Measurements from ENCODE around the gene MEG3. TPM values are rescaled to one million over a fixed set of nuclear protein-coding genes. Genes with fewer than 3 reads are reported as not detected.
A peak's percentile ranks its signal among the peaks of the same experiment; 100 is the strongest.

MEG3 gene
- total and polyA plus RNA-seq, 2 donors from 2014 or later = 24.0 to 29.6 TPM

- no peaks in the 10 kb centered on the region for H3K27me3 ChIP-seq (ENCODE audit: control insufficient read depth, insufficient read depth, low read length)
- no peak overlapping the region for H3K9ac ChIP-seq (ENCODE audit: low read length in 3 of 3)
- FAIRE-seq (no peak), DNase-seq (peak in 3 of 5 donors; percentile 28 to 43 (median 28))
- H3K4me3 ChIP-seq (ENCODE audit: low read length in 3 of 3) = no peak overlapping the region
- no peaks in the 10 kb centered on the region for H3K4me1 ChIP-seq (ENCODE audit: control insufficient read depth in 2 of 3, insufficient read depth in 2 of 3, low read depth in 1 of 3, low read length in 3 of 3)
- no peak overlapping the region for H3K27ac ChIP-seq (ENCODE audit: low read depth in 2 of 2, low read length in 2 of 2)
- H3K36me3 ChIP-seq (ENCODE audit: control insufficient read depth in 2 of 3, insufficient read depth in 3 of 3, low read length in 3 of 3) = no peaks in the 10 kb centered on the region
- no peak for TF ChIP-seq CTCF (IDR thresholded peaks at IDR 0.05; ENCODE audit: borderline replicate concordance, extremely low read depth, insufficient read depth)
- intact Hi-C loops (cut with DNase I) = no loop called here
- no peaks in the 10 kb centered on the region for H3K9me3 ChIP-seq (ENCODE audit: control insufficient read depth in 2 of 3, insufficient read depth in 1 of 3, low read length in 3 of 3)
These were observed 16.0 kb downstream of the MEG3 start for GRCh38 chr14:100841761-100842403.

DNA sequence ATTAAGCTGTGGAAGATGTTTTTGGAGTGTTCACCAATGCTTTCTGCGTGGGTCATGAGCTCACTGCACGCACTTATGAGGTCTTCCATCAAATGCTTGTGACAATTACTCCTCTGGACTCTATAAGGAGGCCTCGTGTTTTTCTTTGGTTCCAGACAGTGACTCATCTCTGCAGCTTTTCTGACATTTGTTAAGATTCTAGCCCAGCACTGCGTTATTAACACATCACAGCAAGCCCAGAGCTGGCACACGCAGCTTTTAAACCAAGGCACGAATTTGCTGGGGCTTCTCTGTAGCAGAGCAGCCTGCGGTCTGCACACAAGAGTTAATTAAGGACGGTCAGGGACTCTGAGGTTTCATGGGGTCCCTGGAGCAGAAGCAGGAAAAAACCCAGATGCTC is 16.9 kb downstream of the MEG3 start:
- no peaks in the 10 kb centered on the region for H3K9me3 ChIP-seq (ENCODE audit: control insufficient read depth in 2 of 3, insufficient read depth in 1 of 3, low read length in 3 of 3)
- H3K4me1 ChIP-seq (ENCODE audit: control insufficient read depth in 2 of 3, insufficient read depth in 2 of 3, low read depth in 1 of 3, low read length in 3 of 3) = no peaks in the 10 kb centered on the region
- H3K4me3 ChIP-seq (ENCODE audit: low read length in 3 of 3) = no peak overlapping the region
- H3K27ac ChIP-seq (ENCODE audit: low read depth in 2 of 2, low read length in 2 of 2) = no peak overlapping the region
- no peaks in the 10 kb centered on the region for H3K36me3 ChIP-seq (ENCODE audit: control insufficient read depth in 2 of 3, insufficient read depth in 3 of 3, low read length in 3 of 3)
- DNase-seq (peak in 1 of 5 donors; percentile 45), FAIRE-seq (no peak)
- intact Hi-C loops (cut with DNase I) = no loop called here
- no peak for TF ChIP-seq CTCF (IDR thresholded peaks at IDR 0.05; ENCODE audit: borderline replicate concordance, extremely low read depth, insufficient read depth)
- no peaks in the 10 kb centered on the region for H3K27me3 ChIP-seq (ENCODE audit: control insufficient read depth, insufficient read depth, low read length)
- H3K9ac ChIP-seq (ENCODE audit: low read length in 3 of 3) = no peak overlapping the region

DNA sequence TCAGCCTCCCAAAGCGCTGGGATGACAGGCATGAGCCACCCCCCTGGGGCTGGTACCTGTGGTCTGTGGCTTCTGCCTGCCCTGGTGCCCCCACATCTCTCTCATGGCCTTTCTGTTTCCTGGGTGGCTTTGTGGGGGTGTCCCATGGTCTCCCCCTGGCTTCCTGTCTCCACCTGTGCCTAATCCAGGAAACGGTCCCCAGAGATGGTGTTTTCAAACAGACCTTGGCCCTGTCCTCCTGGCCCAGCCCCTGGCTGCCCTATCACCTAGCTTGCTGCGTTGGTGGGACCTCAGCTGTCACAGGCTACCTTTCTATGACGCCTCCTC is 18.1 kb downstream of the MEG3 start:
- H3K27me3 ChIP-seq (ENCODE audit: control insufficient read depth, insufficient read depth, low read length) = no peaks in the 10 kb centered on the region
- no peak overlapping the region for H3K27ac ChIP-seq (ENCODE audit: low read depth in 2 of 2, low read length in 2 of 2)
- intact Hi-C loops (cut with DNase I) = no loop called here
- H3K4me3 ChIP-seq (ENCODE audit: low read length in 3 of 3) = no peak overlapping the region
- H3K9me3 ChIP-seq (ENCODE audit: control insufficient read depth in 2 of 3, insufficient read depth in 1 of 3, low read length in 3 of 3) = no peaks in the 10 kb centered on the region
- H3K4me1 ChIP-seq (ENCODE audit: control insufficient read depth in 2 of 3, insufficient read depth in 2 of 3, low read depth in 1 of 3, low read length in 3 of 3) = no peaks in the 10 kb centered on the region
- DNase-seq = peak in 1 of 5 donors; percentile 14
- H3K9ac ChIP-seq (ENCODE audit: low read length in 3 of 3) = no peak overlapping the region
- TF ChIP-seq CTCF (IDR thresholded peaks at IDR 0.05; ENCODE audit: borderline replicate concordance, extremely low read depth, insufficient read depth) = no peak
- no peaks in the 10 kb centered on the region for H3K36me3 ChIP-seq (ENCODE audit: control insufficient read depth in 2 of 3, insufficient read depth in 3 of 3, low read length in 3 of 3)
- FAIRE-seq = no peak

GRCh38 chr14:100844421-100844820 is 18.5 kb downstream of the MEG3 start:
- no peak overlapping the region for H3K4me3 ChIP-seq (ENCODE audit: low read length in 3 of 3)
- TF ChIP-seq CTCF (IDR thresholded peaks at IDR 0.05; ENCODE audit: borderline replicate concordance, extremely low read depth, insufficient read depth) = no peak
- no peaks in the 10 kb centered on the region for H3K27me3 ChIP-seq (ENCODE audit: control insufficient read depth, insufficient read depth, low read length)
- intact Hi-C loops (cut with DNase I) = no loop called here
- no peak overlapping the region for H3K9ac ChIP-seq (ENCODE audit: low read length in 3 of 3)
- H3K4me1 ChIP-seq (ENCODE audit: control insufficient read depth in 2 of 3, insufficient read depth in 2 of 3, low read depth in 1 of 3, low read length in 3 of 3) = no peaks in the 10 kb centered on the region
- FAIRE-seq (no peak), DNase-seq (no peak)
- H3K36me3 ChIP-seq (ENCODE audit: control insufficient read depth in 2 of 3, insufficient read depth in 3 of 3, low read length in 3 of 3) = no peaks in the 10 kb centered on the region
- H3K9me3 ChIP-seq (ENCODE audit: control insufficient read depth in 2 of 3, insufficient read depth in 1 of 3, low read length in 3 of 3) = no peaks in the 10 kb centered on the region
- H3K27ac ChIP-seq (ENCODE audit: low read depth in 2 of 2, low read length in 2 of 2) = no peak overlapping the region

All from kidney (tissue), 14 donors.